Measurements from ENCODE around the gene SGPL1.
"Not testable (repeated sequence)": the region's sequence is repeated elsewhere in the genome, so short reads cannot be mapped to it uniquely, and the experiment has no call there.

Gene SGPL1

DNA sequence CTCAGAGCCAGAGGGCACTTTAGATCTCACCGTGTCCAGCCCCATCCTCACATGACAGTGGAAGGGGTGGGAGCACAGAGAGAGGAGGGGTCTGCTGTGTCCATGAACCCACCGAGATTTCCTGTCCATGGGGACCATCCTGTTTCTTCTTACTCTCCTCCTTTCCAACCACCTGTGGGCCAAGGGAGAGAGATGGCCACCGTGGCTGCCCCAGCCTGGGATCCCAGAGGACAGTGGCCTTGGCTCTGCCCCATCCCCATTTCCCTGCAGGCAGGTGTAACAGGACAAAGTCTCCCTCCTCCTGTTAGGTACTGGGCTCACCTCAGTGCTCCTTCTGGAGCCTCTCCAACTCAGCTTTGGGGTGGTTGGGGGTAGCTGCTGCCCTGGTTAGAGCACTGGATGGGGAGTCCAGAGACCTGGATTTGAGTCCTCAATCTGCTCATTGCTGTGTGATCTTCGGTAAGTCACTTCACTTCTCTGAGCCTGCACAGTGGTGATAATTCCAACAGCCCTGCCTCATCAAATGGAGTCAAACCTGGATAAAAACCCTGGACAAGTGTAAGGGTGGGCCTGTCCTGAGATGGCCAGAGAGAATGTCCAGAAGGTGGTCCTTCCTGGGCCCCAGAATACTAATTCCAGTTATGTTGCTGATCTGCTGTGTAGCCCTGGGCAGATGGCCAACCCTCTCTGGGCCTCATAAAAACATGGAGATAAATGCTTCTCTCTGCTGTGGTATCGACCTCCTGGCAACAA, 90.5 kb downstream of the SGPL1 start:
- no peak for DNase-seq (ENCODE audit: low read depth)

DNA sequence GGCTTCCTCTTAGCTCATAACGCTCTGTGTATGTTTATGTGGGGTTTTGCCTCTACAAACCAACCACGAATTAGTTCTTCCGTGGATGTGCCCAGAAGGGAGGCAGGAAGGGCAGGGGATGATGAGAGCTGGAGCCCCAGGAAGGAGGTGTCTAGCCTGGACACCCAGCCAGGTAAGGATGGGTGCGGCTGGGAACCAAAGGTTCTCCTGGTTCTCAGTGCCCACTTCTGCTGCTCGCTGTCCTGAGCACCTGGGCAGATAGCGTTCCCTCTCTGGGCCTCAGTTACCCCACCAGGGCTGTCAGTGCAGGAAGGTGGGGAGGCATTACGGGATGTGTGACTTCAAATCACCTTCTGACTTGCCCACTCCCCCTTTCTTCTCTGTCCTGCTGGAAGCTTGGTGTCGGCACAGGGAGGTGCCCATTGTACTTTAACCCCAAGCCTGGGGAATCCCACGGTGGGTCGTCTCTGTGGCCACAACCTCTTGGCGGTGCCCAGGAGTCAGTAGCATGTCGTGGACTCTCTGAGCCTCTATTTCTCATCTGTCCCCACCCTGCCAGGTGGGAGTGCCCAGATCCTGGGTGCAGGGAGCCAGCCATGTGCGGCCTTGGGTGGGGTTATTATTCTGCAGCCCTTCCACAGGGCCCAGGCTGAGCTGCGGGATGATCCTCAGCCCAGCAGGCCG, 91.3 kb downstream of the SGPL1 start:
- no peak for DNase-seq (ENCODE audit: low read depth)

DNA sequence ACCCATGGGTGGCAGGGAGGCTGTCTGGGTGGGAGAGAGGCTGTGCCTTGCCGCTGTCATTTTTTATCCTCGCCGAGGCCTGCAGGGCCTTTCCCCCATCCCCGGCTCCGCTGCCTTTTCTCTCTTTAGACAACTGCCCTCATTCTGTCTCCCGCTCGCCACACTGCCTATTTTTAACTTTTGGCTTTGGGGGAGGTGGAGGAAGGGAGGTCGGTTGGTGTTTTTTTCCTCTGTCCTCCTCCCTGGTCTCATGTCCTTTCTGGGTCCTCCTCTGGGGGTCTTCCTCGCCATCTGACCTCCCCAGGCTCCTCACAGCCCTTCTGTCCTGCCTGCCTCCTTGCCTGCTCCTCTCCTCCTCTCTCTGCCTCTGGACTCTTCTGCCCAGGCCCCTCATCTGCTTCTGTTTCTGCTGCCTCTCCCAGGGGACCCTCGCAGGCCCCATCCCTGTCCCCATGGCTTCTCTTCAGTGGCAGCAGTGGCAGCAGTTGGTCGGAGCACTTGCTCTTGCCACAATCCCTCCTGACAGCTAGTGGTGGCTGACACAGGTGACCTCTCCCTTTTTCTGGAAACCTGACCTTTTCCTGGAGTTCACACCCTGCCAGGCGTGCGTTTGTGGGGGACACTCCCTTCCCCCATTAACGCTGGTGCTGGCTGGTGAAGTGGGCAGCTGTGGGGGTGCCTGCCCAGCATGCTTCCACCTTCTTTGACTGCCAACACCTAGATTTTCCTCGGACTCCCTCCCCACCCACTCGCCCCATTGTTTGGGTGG, 92.1 kb downstream of the SGPL1 start:
- DNase-seq (ENCODE audit: low read depth): no peak

DNA sequence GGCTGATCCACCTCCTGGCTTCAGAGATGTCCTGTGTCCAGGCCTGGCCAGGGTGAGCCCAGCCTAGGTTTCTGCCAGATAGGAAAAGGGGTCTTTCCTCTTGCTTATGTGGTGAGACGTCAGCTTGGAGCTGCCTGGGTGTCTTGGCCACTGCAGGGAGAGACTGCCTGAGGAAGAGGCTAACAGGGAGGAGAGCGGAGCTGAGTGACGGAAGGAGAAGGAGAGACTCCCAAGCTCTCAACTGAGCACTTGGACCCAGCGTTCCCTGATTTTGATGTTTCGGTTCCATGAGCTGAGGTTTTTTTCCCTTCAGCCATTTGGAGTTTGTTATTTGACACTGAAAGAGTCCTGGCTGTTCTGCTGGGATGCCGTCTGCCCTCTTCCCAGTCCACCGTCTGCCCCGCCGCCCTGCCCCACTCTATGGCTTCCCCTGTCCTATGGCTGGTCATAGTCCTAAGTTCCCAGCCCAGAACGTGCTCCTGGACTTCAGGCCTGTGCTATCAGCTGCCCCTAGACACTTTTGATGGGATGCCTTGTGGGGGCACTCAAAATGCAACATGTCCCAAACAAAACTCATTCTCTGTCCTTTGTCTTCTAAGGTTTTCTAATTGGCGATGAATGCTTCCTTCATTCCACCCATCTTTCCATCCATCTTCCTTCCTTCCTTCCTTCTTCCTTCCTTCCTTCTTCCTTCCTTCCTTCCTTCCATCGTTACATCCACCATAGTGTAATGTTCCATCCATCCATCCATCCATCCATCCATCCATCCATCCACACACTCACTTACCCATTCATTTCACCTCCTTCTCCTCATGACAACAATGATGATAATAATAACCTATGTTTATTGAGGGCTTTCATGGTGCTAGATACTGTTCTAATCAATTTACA, 92.9 kb downstream of the SGPL1 start:
- DNase-seq (ENCODE audit: low read depth): no peak

DNA sequence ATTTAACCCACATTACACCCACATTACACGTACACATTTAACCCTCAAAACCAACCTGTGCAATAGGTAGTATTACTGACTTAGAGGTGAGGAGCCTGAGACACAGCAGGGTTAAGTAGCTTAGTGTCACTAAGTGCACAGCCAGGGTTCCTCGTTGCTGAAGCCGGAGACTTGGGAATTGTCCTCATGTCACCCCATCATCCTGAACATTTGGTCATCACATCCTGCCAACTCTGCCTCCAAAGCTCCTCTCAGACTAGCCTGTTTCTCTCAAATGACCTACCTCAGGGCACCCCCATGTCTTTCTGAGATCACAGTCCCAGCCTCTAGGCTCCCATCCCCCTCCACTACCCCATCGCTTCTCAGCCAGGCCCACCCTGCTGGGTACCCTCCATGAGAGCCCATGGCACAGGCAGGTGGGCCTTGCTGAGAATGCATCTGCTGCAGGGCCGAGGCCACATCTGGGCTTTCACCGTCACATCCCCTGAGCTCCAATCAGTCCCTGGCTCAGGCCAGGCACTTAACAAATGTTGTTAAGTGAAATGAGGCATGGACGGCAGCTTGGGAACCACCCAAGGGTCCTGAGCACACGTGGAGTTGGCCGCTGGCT, 93.7 kb downstream of the SGPL1 start:
- no peak for DNase-seq (ENCODE audit: low read depth)

DNA sequence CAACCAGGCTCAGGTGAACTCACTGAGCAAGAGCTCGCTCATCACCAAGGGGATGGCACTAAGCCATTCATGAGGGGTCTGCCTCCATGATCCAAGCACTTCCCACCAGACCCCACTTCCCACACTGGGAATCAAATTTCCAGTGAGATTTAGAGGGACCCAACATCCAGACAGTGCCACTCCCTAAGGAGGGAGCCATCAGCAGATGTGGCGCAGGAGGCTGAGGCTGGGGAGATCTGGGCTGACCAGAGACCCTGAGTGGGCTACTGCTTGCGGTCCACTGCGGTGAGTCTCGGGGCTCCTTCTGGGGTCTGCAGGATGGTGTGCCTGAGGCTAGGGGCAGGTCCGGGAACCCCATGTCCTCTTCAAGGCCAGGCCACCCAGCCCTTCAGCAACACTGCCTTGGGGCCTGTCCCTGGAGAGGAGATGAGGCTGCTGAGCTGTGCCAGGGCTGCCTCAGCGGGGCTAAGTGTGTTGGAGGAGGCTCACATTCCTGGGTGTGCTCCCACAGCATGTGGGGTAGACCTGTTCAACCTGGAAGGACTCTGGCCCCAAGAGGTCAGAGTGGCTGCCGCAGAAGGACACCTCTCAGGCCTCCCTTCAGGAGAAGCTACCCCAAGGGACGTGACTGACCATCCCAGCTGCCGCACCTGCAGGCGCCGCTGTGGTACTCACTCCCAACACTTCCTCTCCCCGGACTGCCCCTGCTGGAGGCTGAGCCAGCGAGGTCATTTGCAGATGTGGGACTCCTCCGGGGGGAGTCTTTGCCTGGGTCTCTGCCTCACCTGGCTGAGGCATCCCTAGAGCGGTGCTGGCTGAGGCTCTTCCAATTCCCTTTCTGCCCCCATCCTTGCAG, 95.0 kb downstream of the SGPL1 start:
- DNase-seq (ENCODE audit: low read depth): no peak

DNA sequence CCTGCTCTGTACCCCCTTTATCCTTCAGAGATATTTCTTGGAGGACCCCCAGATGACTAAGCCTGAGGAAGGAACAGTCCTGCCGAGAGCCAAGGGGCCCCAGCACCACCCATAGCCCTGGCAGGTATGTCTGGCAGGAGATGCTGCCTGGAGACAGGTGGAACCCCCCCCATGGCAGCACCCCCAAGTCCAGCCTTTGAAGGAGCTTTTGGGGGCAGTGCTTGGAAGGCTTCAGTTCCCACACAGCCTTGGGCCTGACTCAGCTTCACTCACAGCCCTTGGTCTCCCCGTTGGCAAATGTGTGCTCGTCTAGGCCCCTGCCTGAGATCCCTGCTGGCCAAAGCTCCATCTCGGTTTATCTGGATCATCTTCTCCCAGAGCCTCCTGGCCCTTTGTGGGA, 95.6 kb downstream of the SGPL1 start:
- DNase-seq (ENCODE audit: low read depth): no peak

DNA sequence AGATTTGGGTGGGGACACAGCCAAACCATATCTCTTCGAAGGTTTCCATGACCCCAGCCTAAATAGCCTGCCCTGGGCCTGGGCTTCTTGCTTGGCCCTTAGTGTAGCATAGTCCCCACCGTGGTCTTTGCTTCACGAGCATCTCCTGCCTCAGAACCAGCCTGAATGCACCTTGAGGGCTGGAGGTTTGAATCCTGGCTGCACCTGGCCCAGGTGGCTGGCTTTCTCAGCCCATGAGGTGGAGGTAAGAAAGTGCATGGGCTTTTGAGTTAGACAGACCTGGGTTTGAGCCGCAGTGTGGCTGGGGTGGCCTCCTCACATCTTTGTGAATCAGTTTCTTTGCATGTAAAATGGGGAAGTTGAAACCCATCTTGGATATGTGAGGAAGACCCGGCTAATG, 96.8 kb downstream of the SGPL1 start:
- DNase-seq (ENCODE audit: low read depth): no peak

DNA sequence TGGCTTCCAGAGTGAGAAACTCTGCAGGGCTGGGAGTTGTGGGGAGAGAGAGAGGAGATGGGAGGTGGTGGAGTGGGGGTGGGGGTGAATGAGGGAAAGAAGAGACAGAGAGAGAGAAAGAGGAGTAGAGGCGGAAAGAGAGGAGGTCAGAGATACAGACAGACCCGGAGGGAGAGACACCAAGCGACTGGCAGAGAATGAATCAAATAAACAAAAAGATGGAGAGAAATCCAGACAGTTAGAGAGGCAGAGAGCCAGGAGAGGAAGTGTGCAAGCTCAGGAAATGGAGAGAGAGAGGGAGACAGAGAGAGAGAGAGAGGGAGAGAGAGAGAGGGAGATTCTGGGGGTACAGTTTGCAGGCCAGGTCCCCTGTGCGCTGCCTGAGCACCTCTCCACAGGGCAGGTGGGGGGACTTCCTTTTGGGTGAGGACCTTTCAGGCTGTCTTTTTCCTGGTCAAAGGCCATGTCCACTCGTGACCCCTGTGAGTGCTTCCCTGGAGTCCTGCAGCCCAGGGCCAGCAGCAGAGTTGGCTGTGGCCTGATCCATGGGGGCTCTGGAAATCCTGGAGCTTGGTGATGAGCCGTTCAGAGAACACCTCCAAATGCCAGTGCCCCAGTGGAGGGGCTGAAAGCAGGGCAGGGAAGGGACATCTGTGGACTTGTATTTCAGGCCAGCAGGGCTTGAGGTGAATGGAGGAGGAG, 97.6 kb downstream of the SGPL1 start:
- no peak for DNase-seq (ENCODE audit: low read depth)

DNA sequence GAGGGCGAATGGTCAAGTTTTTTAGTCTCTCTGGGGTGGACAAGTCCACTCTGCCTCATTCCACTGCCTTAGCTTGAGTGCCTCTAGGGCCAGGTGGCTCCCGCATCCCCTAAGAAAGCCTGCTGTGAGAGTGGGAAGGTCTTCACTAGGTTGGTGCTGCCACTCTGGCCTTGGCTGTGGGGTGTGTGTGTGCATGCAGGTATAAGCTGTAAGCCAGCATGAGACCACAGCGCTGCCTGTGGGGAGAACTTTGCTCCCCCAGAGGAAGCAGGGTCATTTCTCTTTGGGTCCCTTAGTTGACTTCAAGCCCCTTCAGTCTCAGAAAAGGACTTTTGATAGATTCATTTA, 98.1 kb downstream of the SGPL1 start:
- DNase-seq (ENCODE audit: low read depth): no peak

DNA sequence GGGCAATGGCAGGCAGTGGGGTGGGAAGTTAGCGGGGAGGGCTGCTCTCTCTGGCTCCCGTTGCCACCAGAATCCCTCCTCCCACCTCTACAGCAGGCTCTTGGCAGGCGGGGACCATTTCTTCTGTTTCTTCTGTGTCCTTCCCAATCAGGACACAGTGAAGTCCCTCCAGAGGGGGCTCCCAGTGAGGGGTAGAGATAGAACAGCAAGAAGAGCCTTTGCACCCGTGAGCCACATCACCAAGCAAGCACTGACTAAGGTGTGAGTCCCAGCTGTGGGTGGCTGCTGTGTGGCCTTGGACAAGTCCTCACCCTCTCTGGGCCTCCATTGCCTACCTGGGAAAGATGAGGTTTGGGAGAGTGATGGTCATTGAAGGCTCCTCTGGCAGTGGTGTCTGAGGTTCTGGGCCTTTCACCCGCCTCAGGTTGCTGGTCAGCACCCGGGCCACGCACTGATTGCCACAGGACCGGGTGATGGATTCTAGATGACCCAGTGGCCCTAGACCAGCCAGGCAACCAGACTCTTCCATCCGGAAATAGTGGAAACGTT, 98.6 kb downstream of the SGPL1 start:
- no peak for DNase-seq (ENCODE audit: low read depth)

DNA sequence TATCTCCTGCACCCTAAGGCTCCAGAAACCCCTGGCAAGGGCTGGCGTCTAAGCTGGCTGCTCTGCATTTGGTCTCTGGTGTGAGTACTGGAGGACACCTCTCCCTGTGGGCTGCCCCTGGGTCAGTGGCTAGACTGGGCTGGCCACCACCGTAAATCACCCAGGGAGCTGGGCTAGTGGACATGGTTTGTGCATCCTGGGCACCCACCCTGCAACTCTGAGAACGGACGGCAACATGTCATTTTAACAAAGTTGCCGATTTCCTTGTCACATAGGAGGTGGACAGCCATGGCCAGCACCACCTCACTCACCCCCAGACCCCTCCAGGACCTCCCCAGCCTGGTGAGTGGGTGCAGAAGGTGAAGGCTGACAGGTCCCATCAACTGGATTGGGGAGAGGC, 99.5 kb downstream of the SGPL1 start:
- no peak for DNase-seq (ENCODE audit: low read depth)

DNA sequence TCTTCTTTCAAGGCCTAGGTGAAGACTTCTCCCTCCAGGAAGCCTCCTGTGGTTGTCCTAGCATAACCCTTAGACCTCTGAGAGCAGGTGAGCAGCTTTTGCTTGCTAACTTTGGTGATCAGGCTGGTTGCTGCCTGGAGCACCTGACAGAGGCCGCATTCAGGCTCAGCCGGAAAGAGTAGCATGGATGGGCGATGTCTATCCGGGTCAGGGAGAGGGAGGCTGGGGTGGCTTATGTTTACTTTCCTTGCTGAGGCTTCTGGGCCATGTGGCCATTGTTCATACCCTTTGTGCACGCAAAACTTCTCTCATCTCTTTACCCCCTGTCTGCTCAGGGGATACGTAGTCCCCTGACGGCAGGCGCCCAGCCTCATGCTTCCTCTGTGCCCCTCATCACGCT, 100.1 kb downstream of the SGPL1 start:
- no peak for DNase-seq (ENCODE audit: low read depth)

DNA sequence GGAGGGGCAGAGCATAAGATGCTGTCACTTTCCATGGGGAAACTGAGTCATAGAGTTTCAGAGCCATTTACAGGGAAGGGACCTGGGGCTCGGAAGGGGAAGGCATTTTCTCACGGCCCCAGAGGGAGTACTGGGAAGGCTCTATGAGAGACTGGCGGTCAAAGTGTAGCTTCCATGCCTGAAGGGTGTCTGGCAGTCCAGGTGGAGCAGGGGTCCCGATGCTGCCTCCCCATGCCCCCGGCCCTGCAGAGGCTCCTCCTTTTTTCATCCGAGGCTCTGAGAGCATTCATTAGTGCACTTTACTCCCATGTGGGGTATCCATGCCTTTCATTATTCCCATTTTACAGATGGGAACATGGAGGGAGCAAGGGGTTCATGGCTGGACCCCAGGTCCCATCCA, 100.5 kb downstream of the SGPL1 start:
- no peak for DNase-seq (ENCODE audit: low read depth)

DNA sequence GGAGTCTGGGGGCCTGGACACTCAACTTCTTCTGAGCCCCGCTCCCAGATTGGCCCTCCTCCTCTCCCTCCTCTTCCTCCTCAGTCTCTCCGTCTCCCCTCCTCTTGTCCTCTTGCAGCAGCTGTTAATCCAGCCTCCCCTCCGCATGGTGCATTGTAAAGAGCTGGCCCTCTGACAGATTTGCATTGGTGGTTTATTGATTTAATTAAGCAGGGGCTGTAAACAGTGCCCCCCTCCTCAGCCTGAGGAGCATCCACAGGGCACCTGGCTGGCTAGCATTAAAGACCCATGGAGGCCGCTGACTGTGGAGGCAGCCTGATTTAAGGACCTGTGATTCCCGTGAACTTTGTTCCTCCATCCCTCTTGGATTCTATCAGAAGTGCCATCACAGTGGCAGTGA, 101.5 kb downstream of the SGPL1 start:
- DNase-seq (ENCODE audit: low read depth): no peak

DNA sequence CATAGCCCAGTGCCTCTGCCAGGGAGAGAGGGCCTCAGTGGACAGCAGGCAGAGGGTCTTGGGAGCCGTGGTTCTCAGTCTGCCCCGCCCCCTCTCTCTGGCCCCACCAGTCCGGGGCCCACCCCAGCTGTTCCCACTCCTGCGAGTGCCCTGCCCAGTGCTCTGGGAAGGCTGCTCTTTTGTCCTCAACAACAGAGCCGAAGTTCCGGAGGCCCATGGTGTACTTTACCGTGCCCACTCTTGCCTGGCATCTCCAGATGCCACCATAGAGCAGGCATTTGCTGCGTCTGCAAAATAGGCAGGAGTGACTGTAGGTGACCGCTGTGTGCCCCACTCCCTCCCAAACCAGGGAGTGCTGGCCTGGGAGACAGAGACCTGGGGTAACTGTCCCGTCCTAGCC, 101.9 kb downstream of the SGPL1 start:
- DNase-seq (ENCODE audit: low read depth): no peak

DNA sequence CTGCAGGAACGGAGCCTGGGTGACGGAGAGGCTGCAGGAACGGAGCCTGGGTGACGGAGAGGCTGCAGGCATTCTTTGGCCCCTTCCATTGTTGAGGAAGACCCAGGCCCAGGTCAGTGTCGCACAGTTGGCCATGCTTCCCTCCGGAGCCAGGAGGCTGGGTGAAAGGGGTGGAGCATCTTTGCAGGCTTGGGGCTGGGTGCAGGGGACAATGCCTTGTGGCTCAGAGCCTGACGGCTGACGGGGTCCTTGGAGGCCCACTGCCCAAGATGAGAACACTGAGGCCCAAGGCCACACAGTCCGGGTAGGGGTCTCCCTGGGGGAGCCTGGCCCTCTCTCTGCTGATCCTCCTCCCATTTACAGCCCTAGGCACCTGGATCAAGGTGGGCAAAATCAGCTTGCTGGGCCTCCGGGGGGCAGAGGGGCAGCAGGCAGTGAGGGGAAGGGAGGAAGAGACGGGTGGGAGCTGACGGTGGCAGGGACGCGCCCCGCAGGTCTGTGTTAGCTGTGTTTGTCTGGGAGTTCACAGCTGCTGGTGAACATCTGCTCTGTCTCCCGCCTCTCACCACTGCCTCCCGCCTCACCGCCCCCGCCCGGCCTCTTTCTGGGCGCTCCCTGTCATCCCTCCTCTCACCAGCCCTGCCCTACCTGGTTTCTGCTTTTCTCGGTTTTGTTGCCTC, 103.2 kb downstream of the SGPL1 start:
- DNase-seq (ENCODE audit: low read depth): no peak

DNA sequence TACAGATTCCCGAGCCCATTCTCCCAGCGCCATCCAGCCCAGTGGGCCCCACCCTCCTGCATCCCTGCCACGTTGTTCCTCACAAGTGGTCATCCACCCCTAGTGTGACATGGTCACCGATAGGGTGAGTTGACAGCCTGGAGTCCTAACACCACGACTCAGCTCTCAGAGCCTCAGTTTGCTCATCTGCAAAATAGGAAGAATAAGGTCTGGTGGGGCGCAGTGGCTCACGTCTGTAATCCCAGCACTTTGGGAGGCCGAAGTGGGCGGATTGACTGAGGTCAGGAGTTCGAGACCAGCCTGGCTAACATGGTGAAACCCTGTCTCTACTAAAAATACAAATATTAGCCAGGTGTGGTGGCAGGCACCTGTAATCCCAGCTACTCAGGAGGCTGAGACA, 104.2 kb downstream of the SGPL1 start:
- not testable (repeated sequence) for DNase-seq (ENCODE audit: low read depth)

DNA sequence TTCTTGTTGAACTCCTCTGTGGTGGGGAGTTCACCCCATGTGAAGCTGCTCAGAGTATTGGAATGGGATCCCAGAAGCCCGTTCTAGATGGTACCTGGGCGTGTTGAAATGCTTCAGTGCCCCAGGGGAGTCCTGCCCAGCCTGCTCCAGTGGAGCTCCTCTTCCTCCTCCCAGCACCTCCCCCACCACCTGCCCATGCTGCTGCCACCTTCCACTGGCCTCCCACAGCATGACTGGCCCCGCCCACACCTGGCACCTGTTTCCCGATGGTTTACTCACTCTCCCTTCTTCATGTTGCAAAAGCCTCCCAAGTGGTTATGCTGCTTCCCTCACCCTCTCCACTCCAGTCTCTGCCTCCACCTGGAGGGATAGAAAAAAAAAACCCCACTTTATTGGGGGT, 104.8 kb downstream of the SGPL1 start:
- no peak for DNase-seq (ENCODE audit: low read depth)

Measured in stimulated activated CD8-positive, alpha-beta memory T cell treated with anti-CD3 and anti-CD28 coated beads, Interleukin-12 subunit alpha, Interleukin-12 subunit beta, amount 100 ng/mL, for 4 hours (primary cell).